GM10266 (cell line): Measurements from ENCODE around the gene MAP2K4.
"Not testable (repeated sequence)": the region's sequence is repeated elsewhere in the genome, so short reads cannot be mapped to it uniquely, and the experiment has no call there.

Experiments
- DNase-seq: peaks from one replicate; pipeline ENCODE4 v3.0.0; 2012; ENCODE audit errors: extremely low spot score
- CTCF ChIP-seq: IDR thresholded peaks from 2 replicates; pipeline ENCODE4 v1.5.1; 2012; ENCODE audit warnings: mild to moderate bottlenecking, low read depth; ENCODE audit not compliant: control insufficient read depth, insufficient read depth; ENCODE audit errors: missing control alignments

The MAP2K4 gene

GRCh38 chr17:12020642-12021622, at the start of gene MAP2K4:
MAP2K4 (plus strand) TSS chr17:12020877; CDS start chr17:12020887, 10 bp downstream.
- peak; percentile 96 for DNase-seq

GRCh38 chr17:11972741-11973140, 47.9 kb upstream of the MAP2K4 start:
- DNase-seq: not testable (repeated sequence)

More at GRCh38 chr17:12020642-12021622, at the start of gene MAP2K4:
- TF ChIP-seq CTCF: no peak

GRCh38 chr17:11979795-11980194, 40.9 kb upstream of the MAP2K4 start:
- DNase-seq: no peak
- no peak for TF ChIP-seq CTCF

- TF ChIP-seq CTCF: peak; percentile 25
- no peak for DNase-seq
These were observed 39.9 kb upstream of the MAP2K4 start for GRCh38 chr17:11980813-11981212.

- DNase-seq: no peak
- no peak for TF ChIP-seq CTCF
These were observed 38.8 kb upstream of the MAP2K4 start for GRCh38 chr17:11981862-11982261.

GRCh38 chr17:11986179-11986941, 34.3 kb upstream of the MAP2K4 start:
- no peak for DNase-seq
- TF ChIP-seq CTCF: no peak

GRCh38 chr17:11986942-11987329, 33.7 kb upstream of the MAP2K4 start:
- TF ChIP-seq CTCF: peak; percentile 37
- DNase-seq: no peak
